UCSD-AML1 (cell line): ENCODE results near the gene KATNB1.

Experiments
- DNase-seq: peaks from one replicate; lab custom pipeline; 2025; ENCODE audit not compliant: unreplicated experiment; lab: John Stamatoyannopoulos, UW

Gene KATNB1

DNA sequence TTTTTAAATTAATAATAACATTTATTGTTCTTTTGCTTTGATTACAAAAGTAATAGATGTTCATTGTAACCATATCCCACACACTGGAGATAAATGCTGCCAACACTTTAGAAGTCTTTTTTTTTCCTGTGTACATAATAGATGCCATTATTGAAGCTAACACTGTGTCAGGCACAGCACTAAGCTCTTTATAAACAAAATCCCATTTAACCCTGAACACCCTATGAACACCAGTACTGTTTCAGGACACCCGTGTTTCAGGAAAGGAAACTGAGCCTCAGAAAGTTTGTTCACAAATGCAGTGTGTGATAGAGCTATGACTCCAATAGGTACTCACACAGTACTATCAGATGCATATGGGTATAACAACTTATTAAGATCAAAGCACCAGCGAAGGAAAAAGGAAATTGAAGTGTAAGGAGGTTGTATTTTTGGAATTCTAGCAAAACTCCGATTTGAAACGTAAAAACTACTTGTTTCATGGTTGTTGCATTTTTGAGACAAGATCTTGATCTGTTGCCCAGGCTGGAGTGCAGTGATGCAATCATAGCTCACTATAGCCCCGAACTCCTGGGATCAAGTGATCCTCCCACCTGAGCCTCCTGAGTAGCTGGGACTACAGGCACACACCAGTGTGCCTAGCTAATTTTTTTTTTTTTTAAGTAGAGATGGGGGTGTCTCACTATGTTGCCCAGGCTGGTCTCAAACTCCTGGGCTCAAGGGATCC lies 68.7 kb downstream of the KATNB1 start:
- no peak for DNase-seq

DNA sequence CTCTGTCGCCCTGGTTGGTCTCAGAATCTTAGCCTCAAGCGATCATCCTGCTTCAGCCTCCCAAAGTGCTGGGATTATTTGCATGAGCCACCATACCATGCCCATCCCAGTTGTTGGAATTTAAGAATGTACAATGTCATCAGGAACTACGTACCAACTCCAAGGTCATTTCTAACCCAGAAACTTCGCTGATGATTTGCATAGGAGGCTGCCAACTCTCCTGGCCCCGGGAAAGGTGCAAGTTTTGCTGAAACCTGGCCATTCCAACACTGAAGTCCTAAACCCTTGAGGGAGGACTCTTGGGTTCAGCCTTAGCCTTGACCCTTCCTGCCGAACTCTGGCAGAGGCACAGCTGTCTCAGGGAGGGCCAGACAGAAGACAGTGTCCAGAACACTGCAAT lies 69.6 kb downstream of the KATNB1 start:
- DNase-seq: no peak
